ENCODE data around the gene SLC17A7.

DNA sequence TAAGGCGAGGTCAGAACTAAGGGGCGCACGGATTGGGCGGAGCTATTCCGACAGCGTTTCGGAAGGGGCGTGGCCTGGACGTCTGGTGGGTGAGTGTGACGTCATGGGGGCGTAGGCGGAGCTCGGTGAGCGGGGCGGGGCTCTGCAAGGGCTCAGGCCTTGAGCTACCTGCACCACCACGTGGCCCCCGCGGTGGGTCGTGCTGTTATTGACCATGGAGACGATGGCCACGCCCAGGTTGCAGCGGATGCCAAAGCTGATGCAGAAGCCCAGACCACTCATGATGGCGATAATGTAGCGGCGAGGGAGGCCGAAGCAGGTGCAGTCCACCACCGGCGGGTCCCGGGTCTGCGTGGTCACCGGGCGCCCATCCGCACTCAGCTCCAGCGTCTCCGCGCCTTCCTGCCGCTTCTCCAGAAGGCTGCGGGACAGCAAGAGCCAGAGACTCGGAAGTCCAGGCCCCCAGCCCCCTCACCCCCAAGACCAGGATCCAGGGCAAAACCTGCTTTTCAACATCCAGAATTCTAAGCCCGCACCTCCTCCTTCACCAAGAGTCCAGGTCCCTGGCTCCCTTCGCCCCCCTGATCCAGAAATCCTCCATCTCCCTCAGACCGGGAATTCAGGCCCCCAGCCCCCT, 4.8 kb downstream of the SLC17A7 start:
- TF ChIP-seq ZNF70 (CRISPR knock-in tag; IDR thresholded peaks at IDR 0.05), result no peak
- no peak for TF ChIP-seq PATZ1 (CRISPR knock-in tag; IDR thresholded peaks at IDR 0.05; ENCODE audit: borderline replicate concordance)
- TF ChIP-seq, protein P1, sequence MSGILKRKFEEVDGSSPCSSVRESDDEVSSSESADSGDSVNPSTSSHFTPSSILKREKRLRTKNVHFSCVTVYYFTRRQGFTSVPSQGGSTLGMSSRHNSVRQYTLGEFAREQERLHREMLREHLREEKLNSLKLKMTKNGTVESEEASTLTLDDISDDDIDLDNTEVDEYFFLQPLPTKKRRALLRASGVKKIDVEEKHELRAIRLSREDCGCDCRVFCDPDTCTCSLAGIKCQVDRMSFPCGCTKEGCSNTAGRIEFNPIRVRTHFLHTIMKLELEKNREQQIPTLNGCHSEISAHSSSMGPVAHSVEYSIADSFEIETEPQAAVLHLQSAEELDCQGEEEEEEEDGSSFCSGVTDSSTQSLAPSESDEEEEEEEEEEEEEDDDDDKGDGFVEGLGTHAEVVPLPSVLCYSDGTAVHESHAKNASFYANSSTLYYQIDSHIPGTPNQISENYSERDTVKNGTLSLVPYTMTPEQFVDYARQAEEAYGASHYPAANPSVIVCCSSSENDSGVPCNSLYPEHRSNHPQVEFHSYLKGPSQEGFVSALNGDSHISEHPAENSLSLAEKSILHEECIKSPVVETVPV (CRISPR knock-in tag; IDR thresholded peaks at IDR 0.05), result no peak
- TF ChIP-seq, protein P2, sequence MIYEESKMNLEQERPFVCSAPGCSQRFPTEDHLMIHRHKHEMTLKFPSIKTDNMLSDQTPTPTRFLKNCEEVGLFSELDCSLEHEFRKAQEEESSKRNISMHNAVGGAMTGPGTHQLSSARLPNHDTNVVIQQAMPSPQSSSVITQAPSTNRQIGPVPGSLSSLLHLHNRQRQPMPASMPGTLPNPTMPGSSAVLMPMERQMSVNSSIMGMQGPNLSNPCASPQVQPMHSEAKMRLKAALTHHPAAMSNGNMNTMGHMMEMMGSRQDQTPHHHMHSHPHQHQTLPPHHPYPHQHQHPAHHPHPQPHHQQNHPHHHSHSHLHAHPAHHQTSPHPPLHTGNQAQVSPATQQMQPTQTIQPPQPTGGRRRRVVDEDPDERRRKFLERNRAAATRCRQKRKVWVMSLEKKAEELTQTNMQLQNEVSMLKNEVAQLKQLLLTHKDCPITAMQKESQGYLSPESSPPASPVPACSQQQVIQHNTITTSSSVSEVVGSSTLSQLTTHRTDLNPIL (CRISPR knock-in tag; IDR thresholded peaks at IDR 0.05; ENCODE audit: low read depth), result no peak
- no peak for TF ChIP-seq ZNF565 (CRISPR knock-in tag; conservative IDR thresholded peaks at IDR 0.05; ENCODE audit: low read depth)
- TF ChIP-seq ISL1 (CRISPR knock-in tag; IDR thresholded peaks at IDR 0.05), result no peak
- TF ChIP-seq BACH2 (CRISPR knock-in tag; IDR thresholded peaks at IDR 0.05; ENCODE audit: borderline replicate concordance), result no peak
- no peak for TF ChIP-seq ARNTL (CRISPR knock-in tag; IDR thresholded peaks at IDR 0.05; ENCODE audit: borderline replicate concordance, low read depth)
- no peak for TF ChIP-seq ZC3H10 (CRISPR knock-in tag; IDR thresholded peaks at IDR 0.05)
- TF ChIP-seq PPARA (CRISPR knock-in tag; IDR thresholded peaks at IDR 0.05; ENCODE audit: borderline replicate concordance), result no peak
